Stimulated activated CD4-positive, alpha-beta T cell treated with anti-CD3 and anti-CD28 coated beads, Interleukin-1b, Interleukin-23, amount 100 ng/mL, for 24 hours (primary cell): Measurements from ENCODE around the gene HDAC9.

ENCODE experiments used
- DNase-seq, 4 experiments: peaks; one replicate each; pipeline ENCODE4 v3.0.0-alpha.2; 2020; ENCODE audit warnings: low read depth in 4 of 4, low spot score in 1 of 4

Gene HDAC9

DNA sequence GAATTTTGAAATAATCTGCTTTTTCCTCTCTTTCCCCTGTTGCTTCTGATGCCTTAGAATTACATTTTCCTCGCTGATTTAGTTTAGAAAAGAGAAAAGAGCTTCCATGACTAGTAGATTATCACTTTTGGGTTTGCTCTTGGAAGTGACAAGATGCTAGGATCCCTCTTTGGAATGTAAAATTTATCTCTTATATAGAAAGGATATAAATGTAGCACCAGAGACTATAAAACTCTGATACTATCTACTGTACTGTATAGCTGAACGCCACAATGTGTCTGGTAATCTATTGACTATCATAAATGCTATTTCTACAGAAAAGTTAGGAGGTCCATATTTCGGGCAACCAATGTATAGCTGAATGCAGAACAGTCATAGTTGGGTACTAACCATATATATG lies 1.1 kb upstream of the HDAC9 start:
- no peak for DNase-seq

DNA sequence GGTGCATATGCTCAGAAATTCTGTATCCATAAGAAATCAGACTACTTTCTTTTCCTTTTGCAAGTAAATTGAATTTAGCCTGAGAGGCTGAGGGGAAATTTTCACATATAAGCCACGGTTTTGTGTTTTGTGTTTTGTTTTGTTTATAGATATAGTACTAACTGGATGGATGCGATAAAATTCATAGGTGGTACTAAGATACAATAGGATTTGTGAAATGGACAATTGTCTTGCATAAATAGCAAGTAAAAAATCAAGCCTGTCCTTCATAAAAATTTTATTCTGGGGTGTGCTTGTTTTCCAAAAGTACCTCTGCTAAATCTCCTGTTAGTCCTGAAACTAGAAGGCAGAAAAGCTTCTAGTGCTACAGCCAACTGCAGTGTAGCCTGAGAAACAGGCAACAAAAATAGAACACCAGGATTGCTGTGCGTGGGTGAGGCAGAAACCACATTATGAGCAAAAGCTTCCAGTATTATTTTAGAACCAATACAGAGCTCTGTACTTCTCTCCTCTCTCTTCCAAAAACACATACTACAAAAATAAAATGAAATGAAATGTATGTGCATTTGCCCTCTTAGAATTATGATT lies 634 bp upstream of the HDAC9 start:
- no peak for DNase-seq

DNA sequence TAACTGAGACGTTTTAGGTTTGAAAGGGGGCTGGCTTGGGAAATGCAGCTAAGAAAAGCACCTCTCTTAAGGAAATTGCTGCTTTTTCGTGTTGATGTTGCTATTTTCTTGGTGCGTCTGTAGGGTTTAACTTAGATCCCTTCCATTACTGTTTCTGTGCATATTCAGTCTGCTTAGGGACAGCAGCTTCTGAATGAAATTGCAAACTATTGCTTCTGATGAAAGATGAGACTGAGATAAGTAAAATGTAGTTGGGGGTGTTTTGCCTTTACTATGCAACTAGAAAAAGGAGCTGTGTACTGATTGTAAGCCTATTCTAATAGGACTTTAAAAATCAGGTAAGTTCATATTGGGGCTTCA lies 772 bp downstream of the HDAC9 start:
- no peak for DNase-seq

DNA sequence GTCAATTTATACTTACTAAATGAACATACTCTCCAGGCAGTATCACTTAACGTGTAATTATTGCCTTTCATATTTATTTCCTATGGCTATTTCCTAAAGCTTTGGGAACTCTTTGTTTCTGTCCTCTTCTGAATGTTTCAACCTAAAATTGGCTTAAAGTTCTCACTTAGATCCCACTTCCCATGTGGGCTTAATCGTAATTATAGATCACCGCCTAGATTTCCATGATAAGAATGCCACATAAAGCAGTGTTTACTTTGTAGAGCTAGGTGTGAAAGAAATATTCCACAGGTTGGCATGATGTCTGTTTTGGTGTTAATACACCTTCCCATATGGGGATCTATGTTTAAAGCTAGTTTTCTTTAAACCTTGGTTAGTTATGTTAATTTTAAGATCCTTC lies 1.5 kb downstream of the HDAC9 start:
- DNase-seq = no peak

DNA sequence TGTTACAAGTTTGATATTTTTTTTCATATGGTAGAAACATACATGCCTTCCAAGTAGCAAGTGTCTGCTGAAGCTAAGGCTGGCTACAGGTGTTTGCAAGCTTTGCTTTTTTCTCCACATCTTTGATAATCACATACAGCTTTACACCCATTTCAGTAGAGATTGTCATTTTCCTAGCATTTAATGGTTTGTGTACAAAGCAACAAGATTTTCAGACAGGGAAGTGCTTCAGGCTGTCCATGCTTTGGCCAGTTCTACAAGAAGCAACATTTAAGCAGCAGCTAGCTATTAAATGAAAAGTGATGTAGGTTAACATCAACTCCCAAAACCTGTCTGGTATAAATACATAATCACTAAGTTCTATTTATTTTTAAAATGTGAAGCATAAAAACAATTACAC lies 2.3 kb downstream of the HDAC9 start:
- no peak for DNase-seq

DNA sequence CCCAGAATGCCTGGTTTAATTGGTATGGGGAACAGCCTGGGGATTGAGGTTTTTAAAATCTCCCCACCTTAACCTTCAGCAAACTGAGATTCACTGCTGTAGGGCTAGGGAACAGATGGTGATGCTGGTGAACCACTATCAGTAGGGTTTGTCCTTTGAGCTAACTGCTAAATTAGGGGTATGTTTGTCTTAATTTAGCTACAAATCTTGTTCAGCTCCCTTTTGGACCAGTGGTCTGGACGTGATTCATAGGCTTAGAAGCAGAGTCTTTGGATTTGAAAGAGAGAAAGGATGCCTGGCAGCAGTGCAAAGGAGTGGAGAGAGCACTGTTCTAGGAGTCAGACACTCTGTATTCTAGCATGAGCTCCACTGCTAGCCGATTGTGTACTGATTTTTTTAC lies 2.8 kb downstream of the HDAC9 start:
- DNase-seq = no peak

DNA sequence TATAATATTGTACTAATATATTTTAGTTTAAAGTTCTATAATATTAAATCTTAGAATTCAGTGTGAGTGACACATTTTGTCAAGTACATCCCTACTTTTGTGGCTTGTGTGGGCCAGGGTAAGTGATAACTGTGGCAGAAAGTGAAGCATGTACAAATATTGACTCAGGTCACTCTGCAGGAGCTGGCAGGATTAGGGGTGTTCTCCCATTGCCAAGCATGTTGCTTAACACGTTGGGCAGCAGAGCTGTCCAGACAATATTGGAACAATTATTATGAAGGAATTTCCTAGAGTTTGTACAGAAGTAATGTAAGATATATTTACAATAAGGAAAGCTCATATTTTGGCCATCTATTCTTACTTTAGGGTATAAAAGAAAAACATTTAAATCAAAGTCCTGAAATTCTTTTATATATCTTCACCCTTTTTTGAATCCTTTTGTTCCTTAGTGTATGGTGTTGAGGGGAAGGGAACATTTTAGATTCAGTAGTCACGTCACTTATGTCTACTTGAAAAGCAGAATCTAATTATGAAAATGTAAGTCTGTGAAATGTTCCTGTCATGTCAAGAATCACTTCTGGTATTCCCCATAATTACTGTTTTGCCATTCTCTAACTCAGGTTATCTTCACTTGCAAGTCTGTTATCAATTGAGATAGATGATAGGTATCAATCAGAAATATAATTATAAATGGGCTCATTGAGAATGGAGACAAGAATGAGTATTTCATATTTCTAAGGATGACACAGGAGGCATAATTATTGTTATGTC lies 4.0 kb downstream of the HDAC9 start:
- DNase-seq = no peak

DNA sequence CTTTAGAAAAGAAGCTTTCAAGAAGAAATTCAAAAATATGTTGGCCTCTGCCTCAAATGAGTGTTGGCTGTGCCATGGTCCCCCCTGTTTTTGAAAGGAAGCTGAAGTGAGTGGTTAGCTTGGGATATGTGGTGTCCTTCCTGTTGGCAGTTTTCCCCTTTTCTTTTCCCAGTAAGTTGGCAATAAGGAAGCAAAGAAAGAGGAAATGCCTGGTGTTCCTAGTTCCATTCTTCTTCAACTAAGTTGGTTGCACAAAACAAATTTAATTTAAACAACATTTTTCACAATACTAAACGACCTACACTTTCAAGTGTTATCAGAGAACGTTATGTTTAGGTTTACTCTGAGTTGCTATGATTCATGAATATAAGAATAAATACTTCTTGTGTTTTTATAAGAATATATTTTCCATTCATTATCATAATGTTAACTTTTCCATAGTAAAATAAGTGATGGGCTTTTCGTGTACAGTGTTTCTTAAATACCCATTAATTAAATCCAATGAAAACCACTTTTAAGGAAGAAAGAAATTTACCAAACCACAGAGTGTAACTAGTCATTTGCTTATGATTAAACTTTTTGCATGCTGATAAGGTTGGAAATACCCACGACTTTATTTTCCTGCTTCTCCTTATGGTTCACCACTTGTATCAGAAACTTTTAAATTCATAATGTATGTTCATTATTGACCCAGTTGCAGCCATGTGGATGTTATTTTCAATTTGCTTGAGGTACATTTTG lies 7.7 kb downstream of the HDAC9 start:
- no peak for DNase-seq

DNA sequence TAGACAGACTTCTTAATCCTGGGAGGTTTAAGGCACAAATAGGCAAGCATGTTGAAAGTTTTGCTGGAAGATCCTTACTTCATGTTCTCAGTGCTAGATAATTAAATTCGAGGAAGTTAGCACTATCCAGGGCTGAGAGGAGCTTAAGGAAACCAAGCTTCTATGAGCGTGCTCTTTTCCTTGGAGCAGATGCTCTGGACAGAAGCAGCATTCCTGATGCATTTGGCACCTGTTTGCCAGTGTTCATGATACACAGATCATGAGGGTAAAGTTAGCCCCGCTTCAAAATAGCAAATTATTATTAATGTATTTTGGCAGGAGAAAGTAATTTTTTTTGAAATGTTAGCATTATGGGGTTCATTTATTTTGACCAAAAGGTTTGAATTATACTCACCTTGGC lies 9.4 kb downstream of the HDAC9 start:
- no peak for DNase-seq

DNA sequence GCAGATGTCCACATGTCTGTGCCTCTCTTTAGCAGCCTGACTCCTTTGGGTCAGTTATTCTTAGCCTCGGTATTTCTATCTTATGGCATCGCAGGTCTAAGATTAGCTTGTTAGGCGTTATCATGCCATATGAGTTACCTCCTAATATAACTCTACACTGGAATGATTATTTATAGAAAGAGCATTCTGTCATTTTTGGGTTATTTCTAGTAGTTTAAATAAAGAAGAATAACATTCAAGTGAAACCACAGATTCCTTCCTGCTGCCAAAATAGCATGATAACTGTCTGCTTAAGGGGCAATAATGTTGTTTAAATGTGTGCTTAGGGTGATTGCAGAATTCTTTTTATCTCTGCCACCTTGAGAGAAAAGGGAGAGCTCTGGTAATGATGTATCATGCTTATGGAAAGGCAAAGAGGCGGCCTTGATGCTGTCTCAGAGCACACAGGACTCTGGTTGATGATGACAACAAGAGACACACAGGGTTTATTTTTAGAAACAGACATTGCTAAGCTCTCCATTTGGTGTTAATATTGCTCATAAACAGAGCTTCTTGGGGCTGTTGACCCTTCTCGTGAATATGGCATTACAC lies 10.4 kb downstream of the HDAC9 start:
- no peak for DNase-seq

DNA sequence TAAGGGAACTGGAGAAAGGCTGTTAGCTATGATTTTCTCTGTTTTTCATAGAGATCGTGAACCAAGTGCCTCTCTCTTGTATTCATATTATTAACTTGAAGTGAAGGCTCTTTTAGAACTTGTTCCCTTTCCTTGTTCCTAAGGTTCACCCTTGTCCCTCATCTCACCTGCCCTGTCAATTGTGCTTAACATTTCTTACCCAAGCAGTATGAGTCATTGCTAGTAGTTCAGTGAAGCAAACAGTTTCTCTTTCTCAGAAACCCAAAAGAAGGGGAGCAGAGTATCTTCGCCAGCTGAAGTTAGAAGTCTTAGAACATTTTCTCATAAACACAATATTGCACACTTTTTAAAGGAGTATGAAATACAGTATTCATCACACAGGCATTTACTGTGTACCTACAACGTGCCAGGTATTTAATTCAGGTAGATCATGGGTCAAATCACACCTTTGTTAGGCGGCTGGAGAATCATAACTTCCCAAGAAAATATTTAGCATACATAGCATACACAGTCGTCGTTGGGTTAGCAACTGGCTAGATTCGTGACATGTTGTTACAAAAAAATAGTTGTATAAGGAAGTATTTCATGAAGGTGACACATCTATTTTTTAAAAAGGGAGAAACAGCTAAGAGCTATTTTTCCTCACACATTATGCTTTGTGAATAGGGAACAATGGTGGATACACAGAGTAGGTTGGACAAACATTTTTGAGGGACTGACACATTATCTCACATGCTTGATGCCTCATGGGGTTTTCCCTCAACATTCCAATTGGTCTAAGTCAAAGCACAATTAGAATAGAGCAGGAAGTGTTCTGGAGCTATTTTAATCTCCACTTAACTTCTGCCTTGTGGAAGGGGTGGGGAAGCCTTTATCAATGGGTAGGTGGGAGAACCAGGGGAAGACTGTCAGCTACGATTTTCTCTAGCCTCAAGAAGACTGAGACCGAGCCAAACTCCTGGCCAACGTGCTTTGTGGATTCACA lies 13.2 kb downstream of the HDAC9 start:
- DNase-seq = no peak

DNA sequence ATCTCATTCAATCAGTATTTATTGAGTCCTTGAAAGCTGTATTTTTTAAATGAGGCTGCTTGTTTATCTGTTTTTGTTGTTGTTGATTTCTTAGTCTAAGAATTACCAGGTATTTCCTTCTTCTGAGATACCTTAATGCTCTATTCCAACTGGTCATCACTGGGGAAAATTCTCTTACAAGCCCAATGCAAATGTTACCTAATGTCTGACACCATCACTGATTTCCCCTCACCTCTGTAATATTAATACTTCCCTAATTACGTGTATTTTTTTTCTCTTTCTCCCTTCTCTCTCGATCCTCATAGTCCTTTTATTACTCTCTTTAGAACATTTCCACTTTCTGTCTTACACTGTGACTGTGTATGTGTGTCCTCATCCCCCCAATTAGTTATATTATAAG lies 13.9 kb downstream of the HDAC9 start:
- no peak for DNase-seq

DNA sequence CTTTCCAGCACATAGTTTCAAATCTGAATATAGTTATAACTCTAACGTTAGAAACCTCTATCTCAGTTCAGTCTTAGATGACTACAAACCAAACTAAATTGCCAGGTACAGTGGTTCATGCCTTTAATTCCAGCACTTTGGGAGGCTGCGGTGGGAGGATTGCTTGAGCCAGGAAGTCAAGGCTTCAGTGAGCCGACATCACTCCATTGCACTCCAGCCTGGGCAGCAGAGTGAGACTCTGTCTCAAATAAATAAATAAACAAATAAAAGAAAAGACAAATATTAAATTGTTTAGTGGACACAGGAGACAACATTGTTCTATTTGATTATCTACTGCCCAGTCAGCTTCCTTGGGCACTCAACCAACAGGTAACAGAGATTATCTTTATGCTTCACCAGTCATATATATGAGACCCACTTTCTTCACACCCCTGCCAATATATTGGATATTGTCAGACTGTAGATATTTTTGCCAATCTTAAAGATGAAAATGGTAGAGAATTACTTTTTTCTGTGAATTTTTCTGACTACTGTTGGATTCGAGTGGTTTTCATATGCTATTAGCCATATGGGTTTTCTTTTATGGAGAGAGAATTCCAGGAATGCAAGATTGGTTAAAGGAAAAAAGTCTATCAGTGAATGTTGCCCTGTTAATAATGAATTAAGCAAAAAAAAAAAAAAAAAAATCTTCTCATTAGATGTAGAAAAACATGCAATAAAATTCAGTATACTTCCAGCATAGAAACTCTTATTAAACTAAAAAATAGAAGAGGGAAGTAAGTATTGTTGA lies 16.0 kb downstream of the HDAC9 start:
- DNase-seq = no peak

DNA sequence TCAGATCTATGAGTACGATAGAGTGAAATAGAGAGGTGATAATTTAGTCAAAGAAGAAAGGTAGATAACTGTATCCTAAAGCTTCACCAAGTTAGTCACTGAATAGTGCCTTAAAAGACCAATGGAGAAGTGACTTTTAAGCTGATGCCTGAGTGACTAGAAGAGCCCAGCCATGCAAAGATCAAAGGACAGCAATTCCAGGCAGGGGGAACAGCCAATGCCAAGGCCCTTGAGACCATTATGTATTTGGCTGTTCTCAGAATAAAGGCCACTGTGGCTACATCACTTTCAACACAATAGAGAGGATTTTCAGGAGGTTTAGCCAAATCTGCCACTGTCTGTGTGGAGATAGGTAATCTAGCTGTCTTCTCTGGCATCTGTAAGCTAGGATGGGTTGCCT lies 17.8 kb downstream of the HDAC9 start:
- DNase-seq = no peak

DNA sequence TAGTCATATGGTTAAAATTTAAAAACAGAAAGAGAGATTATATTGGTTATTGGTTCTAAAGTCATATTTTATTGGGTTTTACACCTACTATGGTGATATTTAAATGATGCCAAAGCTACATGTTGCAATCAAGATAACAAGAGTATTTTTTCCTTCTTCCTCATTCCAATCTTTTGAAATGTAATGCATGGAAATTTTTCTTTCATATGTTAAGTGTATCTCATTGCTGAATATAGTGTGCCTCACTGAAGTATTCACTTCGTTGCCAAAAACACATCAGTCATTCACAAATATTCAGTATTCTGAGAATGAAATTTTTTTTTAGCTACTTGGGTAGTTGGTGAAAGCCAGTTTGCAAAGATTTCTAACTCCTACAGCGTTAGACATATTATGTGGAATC lies 19.5 kb downstream of the HDAC9 start:
- no peak for DNase-seq

DNA sequence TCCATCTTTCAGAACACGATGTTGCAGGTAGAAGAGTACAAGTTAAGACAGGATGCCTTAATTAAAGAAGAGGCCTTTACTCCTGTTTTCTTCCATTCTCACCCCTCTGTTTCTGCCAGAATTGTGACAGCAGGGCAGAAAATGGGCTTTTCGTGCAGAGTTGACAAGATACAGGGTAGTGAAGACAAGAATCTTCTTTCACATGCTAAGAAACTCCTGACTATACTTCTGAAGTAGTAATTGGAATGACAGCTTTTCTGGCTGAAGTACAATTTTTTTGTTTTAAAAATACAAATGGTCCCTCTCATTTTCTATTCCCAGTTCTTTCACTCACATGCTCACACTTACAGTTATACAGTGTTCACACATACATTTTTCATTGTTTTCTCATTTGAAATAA lies 22.1 kb downstream of the HDAC9 start:
- no peak for DNase-seq

DNA sequence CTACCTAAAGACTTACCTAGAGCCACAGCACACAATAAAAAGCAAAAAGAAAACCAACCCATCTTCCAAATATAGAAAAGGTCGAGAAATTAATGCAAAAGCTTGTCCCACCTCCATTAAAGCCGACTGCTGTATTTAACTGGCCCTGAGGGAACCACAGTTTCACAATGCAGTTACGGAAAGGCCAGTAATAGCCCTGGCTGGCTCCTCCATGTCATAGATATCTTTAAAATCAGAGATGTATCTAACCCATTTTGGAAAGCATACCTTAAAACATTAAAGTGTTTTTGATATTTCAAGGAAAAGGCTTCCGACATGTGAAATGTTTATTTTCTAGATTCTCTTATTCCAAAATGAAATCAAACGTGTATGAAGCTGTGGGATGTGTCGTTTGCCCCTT lies 23.0 kb downstream of the HDAC9 start:
- DNase-seq = no peak

DNA sequence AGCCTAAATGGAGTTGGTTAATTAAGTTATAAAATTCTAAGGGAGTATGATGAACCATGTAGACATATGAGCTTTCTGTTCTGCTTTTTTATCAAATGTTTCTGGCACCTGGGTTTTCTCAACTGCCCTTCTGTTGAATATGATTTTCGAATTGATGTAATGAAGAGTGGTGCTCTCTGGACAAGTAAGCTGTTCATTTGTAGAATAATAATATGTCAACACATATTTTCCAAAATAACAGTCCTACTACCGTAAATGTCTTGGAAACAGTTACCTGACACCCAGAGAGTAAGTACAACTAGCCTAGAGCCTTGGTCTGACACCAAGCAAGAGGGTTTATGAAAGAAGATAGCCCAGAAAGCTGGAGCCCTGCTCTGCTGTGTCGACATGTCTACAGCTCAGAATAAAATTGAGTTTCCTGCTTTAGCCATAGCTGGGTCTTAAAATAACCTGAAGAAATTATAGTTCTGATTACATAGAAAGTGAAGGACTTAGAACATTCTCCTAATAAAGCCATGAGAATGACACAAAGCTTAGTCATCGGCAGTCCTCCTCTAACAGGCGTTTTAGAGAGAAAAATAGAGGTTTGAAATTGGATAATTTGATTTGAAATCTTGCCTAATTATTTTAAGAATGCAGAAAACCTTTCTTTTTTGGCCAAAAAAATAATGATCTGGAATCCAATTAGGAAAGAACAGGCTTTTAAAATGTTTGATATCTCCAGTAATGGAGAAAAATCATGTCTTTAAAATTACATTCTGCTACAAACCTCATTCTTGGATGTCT lies 25.1 kb downstream of the HDAC9 start:
- DNase-seq = no peak

DNA sequence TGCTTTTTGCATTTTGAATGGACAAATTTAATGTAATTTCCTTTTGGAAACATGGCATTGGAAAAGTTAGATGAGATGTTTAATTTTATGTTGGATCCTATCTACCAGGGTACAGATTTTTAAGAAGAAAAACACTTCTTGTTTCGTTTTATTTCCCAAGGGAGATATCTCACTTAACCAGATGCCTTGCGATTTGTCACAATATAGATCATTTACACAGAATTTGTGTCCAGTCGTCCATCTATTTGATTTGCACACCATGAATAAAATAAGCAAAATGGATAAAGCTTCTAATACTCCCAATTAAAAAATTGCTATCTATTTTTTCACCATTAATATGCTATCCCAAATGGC lies 25.7 kb downstream of the HDAC9 start:
- no peak for DNase-seq
